ENCODE results near the gene BCL2L13. TPM values are rescaled to one million over a fixed set of nuclear protein-coding genes. Genes with fewer than 3 reads are reported as not detected.
A peak's percentile ranks its signal among the peaks of the same experiment; 100 is the strongest.
"Not testable (repeated sequence)": the region's sequence is repeated elsewhere in the genome, so short reads cannot be mapped to it uniquely, and the experiment has no call there.

Gene BCL2L13
- total RNA-seq, 1 experiment from 2014 or later = 81.5 TPM

- no peak for DNase-seq (ENCODE audit: low read depth)
Observed at GRCh38 chr22:17754233-17754925, 115.8 kb downstream of the BCL2L13 start.

- DNase-seq (ENCODE audit: low read depth) = no peak
Observed at GRCh38 chr22:17761138-17761488, 122.6 kb downstream of the BCL2L13 start.

GRCh38 chr22:17763442-17763841 lies 124.9 kb downstream of the BCL2L13 start:
- not testable (repeated sequence) for DNase-seq (ENCODE audit: low read depth)

GRCh38 chr22:17764036-17764435 lies 125.5 kb downstream of the BCL2L13 start:
- DNase-seq (ENCODE audit: low read depth) = no peak

- not testable (repeated sequence) for DNase-seq (ENCODE audit: low read depth)
Observed at GRCh38 chr22:17764852-17765251, 126.3 kb downstream of the BCL2L13 start.

DNA sequence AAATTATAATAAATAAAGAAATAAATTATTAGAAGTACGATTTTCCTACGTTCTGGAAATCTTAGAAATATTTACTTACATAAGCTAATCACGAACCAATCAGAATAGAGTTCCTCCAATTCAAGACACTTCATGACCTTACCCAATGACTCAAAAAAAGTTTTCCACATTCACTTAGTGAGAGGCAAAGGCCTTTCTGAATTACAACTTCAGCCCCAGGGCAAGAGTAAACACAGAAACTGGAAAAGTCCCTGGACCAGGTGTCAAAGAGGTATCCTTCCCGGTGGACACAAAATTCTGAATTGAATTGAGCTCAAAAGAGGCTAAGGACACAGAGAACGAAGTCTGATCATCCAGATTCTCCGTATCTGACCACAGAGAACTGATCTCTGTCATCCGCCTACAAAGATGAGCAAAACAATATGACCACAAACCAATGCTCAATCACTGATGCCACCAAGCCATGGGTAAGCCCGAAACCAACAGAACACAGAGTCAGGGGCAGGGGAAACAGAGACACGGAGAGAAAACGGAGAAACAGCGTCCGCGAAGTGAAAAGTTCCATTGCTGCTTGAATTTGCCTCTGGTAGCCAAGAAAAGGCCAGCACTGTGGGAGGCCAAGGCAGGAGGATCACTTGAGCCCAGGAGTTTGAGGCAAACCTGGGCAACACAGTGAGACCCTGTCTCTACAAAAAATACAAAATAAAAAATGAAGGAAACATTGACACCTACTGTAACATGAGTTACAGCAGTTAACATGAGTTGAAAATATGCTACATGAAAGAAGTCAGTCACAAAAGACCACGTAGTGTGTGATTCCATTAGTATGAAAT lies 128.9 kb downstream of the BCL2L13 start:
- DNase-seq (ENCODE audit: low read depth) = no peak

- no peak for DNase-seq (ENCODE audit: low read depth)
Observed at GRCh38 chr22:17769013-17769715, 130.6 kb downstream of the BCL2L13 start.

- DNase-seq (ENCODE audit: low read depth) = no peak
Observed at GRCh38 chr22:17769716-17770082, 131.1 kb downstream of the BCL2L13 start.

DNA sequence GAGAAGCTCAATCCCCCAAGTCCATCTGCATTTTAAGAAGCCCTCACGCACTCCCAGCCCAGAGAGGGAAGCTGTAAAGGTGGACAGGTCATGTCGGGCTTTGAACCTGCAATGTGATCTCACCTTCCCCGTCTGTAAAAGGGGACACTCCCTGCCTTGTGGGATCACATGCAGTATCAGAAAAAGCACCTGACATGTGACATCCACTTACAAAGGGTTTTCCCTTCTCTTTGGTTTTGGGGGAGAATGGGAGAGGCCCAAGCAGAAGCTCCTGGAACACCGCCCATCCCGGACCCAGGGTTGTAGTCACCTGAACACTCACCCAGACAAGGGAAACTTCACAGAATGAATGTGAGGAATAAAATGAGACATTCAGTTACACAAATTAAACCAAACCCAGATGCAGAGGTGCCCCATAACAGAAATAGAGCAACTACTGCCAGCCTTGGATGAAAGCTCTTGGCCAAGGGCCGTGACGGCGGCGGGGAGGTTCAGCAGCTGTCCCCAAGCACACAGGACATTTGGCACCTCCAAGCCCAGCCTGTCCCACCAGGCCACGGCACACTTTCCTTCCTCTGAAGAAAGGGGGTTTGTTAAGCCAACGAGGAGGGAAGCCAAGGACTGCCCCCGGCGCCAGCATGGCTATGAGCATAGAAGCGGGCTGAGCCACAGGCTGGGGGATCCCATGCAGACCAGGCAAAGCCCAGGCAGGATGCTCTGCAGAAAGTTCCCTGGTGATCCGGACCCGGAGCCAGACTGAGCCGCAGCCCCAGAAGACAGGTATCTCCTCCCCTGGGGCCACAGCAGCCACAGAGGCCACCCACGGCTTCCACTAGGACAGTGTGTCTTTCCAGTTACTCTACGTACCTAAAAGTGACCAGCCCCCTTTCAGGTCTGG lies 131.9 kb downstream of the BCL2L13 start:
- DNase-seq (ENCODE audit: low read depth) = no peak

DNA sequence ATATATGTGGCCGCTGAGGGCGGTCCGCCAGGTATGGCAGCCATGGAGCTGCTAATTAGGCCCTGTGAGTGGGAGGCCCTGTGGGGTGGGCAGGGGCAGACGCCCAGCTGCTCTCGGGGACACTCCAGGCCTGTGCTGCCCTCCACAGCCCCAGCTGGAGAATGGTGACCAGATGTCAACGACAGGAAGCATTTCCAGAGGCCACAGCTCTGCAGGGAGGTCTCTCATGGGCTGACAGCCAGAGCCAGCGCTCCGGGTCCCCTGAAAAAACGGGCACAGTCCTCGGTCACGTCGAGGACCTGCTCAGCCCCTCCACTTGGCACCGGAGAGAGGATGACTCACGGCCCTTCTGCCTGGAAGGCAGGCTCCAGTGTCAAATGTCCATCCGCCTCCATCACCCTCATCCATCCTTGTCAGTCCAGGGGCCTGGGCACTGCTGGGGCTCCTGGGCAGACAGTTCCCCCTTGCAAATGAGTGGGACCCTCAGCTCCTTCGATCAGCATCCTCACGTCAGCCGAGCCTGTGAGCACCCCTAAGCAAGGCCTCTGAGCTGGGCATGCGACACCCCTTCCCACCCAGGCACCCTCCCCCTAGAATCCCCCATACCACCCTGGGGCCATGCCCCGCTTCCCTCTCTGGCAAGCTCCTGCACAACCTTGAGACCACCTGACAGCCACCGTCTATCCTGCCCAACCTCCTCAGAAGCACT lies 133.8 kb downstream of the BCL2L13 start:
- DNase-seq (ENCODE audit: low read depth) = no peak

DNA sequence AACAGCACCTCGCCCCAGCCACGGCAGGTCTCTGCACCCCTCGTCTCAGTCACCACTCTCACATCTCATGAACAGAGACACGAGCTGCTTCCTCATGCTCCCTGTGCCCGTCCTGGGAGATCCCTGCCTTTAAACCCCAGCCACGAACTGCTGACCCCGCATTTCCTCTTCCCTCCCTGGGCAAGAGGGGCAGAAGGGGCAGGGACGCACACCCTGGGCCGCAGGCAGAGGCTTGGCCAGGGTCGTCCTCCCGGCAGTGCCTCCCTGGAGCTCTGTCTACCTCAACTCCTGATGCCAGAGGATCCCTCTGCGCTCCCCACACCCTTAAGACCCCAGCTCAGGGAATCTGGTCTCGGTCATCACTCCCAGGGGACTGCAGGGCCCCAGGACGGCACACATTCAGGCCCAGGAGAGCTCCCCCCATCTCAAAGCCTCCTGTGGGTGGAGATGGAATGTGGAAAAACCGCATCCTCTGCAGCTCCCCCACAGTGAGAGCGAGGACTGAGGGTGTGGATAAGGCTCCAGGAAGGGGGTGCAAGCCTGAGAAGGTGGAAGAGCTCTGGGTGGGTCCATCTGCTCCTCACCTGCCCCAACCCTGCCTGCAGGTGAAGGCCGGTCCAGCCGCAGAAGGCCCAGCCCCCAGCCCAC lies 134.5 kb downstream of the BCL2L13 start:
- DNase-seq (ENCODE audit: low read depth) = no peak

DNA sequence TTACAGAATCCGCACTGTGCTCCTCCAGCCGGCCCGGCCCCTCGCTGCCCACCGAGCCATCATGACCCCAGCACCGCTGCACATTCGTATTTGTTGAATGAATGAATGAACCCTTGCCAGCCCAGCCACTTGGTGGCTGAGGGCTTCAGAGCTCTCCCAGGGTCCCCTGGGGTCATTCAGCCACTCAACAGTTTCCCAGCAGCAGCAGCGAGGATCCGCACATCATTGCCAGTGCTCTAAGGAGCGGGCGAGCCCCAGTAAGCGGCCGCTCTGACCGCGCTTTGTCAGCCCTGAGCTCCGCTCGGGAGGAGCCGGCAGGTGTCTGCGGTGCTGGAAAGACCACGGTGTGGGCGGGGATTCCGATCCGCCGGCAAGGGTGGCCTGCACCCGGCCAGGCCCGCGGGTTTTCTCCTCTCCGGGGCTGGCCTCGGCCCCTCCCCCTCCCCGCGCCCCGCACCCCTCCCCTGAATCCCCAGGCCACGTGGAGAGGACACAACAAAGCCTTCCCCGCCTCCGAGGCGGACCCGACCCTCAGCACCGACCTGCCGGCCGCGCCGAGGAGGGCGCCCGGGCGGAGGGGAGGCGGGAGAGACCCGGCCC lies 135.1 kb downstream of the BCL2L13 start:
- DNase-seq (ENCODE audit: low read depth) = peak; percentile 26

DNA sequence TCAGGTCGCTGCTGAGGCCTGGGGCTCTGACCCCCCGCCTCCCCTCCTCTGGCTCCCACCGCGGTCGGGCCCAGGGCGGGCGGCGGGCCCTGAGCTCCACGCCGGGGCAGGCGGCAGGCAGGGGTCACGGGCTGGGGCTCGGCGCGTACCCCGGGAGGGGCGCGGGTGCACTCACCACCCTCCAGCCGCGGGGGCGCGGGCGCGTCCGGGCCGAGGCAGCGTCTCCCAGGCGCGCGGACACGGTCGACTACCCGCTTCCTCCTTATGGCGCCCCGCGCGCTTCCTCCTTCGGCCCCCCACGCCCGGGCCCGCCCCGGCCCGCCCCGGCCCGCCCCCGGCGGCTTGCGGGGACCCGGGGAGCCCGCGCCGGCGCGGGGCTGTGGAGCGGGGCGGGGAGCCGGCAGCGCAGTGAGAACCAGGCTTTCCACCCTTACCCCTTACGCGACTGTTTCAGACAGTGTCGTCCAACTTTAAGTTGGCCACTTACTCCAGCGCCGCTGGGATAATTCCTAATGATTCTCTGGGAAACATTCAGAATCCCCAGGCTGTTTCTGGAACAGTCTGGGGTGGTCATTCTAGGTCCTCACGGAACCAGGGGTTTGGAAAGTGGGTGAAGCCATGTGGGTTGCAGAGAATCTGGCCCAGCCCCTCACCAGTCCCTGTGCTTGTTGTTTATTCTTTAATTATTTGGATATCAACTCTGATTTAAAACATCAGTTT lies 135.8 kb downstream of the BCL2L13 start, which contains the start of gene BID:
TSS of gene BID (minus strand) at position 264 of the 720 bp plus-strand sequence. CDS start 24,353 bp downstream, outside the sequence.
- DNase-seq (ENCODE audit: low read depth) = no peak

GRCh38 chr22:17774926-17775685 lies 136.5 kb downstream of the BCL2L13 start:
- DNase-seq (ENCODE audit: low read depth) = no peak

GRCh38 chr22:17775781-17776465 lies 137.4 kb downstream of the BCL2L13 start:
- DNase-seq (ENCODE audit: low read depth) = no peak

- DNase-seq (ENCODE audit: low read depth) = no peak
Observed at GRCh38 chr22:17777005-17777716, 138.6 kb downstream of the BCL2L13 start.

- no peak for DNase-seq (ENCODE audit: low read depth)
Observed at GRCh38 chr22:17777717-17778044, 139.1 kb downstream of the BCL2L13 start.
